ENCODE data around the gene HCRTR1.
A peak's percentile ranks its signal among the peaks of the same experiment; 100 is the strongest.

The HCRTR1 gene

GRCh38 chr1:31650161-31651088 lies 32.9 kb downstream of the HCRTR1 start:
- DNase-seq, result no peak

GRCh38 chr1:31651089-31651420 lies 33.6 kb downstream of the HCRTR1 start:
- no peak for DNase-seq

DNA sequence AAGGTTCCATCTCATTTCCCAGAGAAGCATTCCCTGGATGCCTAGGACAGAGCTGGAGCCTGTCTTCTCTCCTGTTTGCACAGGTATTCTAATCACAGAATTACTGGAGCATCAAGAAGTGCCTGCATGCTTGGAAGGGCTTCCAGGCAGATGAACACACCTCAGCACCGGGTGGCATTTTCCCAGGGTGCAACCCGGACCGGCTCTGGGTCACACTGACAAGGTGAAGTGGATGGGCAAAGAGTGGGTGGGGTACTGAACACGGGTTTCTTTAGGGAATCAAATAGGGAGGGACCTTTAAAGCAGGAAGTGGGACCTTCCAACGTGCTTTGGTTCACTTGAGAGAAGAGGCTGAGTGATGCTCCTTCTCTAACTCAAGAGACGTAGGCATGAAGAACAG lies 34.3 kb downstream of the HCRTR1 start:
- no peak for DNase-seq

DNA sequence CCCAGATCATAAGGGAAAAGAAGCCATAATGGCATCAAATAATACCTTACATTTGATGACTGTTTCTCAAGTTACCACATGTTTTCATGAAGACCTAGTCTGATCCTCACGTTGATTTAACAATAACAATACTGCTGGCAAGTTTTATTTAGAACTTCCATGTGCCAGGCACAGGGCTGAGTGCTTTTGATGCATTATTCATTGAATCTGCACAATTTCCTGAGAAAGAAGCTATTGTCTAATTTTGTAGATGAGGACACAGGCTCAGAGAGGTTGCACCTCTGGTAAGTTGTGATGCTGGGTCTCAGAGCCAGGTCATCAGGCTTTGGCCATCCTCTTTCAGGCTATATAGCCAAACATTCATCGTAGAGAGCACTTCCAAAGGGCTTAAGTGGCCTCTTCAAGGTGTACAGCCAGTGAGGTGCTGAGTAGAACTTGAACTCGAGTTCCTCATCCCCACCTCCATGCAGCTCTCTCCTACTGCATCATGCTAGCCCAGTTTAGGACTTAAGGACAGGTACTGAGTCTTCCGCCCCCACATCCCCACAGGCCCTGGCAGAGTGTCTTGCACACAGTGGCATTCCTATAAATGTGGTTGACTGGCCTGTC lies 35.5 kb downstream of the HCRTR1 start:
- no peak for DNase-seq

DNA sequence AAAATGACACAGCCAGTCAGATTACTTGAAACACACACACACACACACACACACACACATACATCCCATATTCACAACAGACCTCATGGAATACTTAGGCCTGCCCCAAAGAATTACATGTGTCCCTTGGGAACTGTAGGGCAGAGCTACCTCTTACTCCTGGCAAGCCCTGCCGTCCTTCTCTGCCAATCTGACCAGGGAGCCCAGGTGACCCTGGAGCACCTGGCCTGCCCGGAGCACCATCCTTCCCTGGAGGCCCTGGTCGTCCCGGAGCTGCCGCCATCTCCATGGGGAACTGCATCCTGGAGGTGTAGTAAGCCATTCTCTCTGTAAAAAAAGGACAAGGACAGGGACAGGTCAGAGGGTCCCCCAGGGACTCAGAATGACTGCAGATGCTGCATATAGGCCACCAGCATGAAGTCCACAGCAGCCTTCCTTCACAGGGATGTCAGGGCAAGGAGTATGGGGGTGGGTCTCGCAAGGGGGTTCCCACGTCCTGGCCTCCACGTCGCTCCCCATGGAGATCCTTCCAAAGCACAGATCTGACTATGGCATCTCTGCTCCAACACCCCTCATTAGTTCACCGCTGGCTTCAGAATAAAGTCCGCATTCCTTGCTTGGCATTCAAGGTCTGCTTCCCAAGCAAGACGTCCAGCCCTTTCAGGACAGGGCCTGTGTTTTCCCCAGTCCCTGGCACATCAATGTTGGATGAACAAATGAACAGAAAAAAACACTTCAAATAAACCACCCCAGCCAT lies 36.4 kb downstream of the HCRTR1 start:
- DNase-seq, result no peak

GRCh38 chr1:31654474-31654776 lies 36.9 kb downstream of the HCRTR1 start:
- no peak for DNase-seq

DNA sequence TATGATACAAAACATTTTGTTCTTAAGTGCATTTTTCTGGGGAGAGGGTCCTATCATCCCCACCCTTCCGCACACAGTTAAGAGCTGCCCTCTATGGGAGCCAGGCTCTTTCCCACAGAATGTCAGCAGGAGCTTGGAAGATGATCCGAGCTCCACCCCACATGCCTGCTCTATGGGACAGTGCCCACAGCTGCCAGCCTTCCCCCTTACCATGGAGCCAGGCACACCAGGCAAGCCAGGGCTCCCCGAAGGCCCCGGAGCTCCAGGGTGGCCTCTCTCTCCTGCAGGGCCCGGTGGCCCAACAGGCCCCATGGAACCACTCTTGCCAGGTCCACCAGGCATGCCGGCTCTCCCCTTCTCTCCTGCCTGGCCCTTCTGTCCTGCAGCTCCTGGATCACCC lies 37.6 kb downstream of the HCRTR1 start:
- DNase-seq, result no peak

DNA sequence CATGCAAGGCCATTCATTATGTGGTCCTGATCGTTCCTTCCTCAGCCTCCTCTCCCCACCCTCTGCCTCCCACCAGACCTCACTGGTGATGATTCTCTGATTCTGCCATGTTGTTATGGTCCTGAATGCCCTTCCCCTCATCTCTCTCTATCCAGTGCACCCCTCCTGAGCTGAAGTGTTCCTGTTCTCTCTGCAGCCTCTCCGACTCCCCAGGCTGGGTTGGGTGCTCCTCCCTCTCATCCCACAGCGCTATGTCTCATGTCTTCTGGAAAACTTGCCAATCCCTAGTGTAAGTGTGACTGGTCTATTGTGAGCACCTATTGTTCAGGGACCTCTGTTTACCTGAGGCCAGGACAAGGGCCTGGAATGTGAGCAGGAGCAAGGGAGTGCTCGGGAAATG lies 38.3 kb downstream of the HCRTR1 start:
- no peak for DNase-seq

- no peak for DNase-seq
Measured at GRCh38 chr1:31657020-31657804, 39.7 kb downstream of the HCRTR1 start.

DNA sequence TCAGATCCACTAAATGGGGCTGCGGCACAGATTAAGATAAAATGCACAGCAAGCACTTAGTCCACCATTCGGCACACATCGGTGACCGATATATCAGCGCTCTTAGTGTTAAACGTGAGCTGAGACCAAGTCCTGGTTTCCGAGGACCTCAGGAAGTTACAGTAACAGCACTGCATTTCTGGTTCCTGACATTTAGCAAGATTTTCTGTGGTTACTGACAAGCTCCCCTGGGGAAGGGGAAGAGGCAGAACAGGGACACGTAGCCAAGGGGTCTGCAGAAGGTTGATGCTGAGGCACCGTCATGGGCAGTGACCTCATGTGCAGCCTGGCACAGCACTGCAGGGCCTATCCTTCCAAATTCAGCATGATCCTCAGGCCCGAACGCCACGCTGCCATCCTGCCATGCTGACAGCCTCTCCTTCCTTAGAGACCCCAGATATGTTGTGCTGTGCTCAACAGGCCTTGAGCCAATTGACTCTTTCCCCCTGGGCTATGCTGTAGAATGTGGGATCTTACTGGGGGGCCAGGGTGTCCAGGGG lies 40.6 kb downstream of the HCRTR1 start:
- no peak for DNase-seq

DNA sequence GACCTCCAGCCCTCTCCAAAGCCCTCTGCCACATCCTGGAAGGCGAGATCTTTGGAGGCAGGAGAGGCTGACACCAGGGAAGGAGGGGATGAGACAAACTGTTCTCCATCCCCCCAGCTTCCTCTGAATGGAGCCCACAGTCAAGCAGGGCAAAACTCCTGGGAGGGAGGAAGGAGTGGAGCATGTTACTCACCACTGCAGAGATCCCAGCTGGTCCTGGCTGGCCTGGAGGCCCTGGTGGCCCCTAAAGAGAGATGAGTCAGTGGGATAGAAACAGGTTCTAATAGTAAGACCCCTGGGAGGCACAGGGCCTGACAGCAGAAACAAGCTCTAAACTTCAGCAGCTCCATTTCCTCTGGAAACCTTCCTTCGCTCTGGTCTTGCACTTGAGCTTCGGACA lies 41.2 kb downstream of the HCRTR1 start:
- DNase-seq, result no peak

- DNase-seq, result no peak
Measured at GRCh38 chr1:31659889-31660288, 42.4 kb downstream of the HCRTR1 start.

- no peak for DNase-seq
Measured at GRCh38 chr1:31660871-31661455, 43.5 kb downstream of the HCRTR1 start.

- DNase-seq, result no peak
Measured at GRCh38 chr1:31661856-31662255, 44.4 kb downstream of the HCRTR1 start.

DNA sequence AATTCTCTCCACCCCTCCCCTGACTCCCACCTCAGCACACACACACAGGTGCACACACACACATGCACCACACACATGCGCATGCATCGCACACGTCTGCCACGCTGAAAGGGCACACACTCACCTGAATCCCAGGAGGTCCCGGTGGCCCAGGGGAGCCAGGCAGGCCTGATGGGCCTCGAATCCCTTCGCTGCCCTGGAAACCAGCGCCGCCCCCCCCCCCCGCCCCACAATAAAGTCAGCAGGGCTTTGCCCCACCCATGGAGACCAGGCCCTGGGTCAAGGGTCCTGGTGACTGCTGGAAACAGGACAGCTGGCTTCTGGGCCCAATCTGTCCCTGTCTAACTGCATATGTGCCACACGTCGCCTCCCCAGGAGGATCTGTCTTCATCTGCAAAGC lies 45.0 kb downstream of the HCRTR1 start:
- no peak for DNase-seq

DNA sequence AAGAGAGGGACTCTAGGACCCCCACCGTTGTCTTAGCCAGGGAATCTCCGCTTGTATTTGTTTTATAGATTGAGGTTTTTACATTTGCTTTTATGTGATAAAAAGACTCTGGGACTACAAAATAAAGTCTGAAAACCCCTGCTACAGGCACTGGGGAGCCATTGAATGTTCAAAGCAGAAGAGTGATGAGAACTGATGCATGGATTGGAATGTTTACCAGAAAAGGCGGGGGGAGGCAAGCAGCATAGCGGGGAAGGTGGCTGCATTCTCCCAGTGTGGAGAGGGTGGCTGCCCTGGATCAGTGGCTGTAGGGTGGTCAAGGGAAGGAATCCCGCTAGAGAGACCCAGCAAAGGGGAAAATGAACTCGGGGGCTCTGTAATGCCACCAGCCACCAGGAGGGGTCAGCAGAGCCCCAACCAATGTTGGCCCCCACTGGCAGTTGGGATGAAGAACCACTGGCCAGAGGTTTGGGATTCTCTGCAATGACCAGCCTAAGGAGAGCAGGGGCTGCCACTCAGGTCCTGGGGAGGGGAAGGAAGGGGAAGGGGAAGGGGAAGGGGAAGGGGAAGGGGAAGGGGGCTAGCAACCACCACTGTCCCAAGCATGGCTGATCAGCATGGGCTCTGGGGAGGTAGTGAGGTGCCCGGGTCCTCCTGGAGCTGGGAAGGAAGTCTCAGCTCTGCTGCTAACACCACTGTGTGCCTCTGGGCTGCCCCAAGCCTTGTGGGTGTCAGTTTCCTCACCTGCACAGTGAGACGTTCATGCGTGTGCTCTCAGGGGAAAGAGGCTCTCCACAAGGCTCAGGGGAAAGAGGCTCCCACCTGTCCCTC lies 46.3 kb downstream of the HCRTR1 start:
- peak; percentile 33 for DNase-seq

DNA sequence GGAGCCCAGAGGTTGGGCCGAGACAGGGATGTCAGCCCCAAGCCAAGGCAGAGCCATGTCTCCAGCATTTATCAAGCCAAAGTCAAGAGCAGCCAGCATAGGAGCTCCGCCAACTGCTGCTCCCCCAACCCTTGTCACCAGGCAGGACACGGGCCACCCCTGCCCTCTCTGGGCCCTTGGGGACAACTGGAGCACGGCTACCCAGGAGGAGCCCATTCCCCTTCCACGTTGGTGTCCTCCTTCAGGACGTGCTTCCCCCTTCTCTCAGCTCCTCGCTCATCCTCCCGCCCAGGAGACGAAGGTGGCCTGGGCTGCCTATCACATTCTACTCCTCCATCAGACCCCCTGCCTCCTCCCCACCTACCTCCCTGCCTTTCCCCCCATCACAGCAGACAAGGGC lies 47.0 kb downstream of the HCRTR1 start:
- no peak for DNase-seq

DNA sequence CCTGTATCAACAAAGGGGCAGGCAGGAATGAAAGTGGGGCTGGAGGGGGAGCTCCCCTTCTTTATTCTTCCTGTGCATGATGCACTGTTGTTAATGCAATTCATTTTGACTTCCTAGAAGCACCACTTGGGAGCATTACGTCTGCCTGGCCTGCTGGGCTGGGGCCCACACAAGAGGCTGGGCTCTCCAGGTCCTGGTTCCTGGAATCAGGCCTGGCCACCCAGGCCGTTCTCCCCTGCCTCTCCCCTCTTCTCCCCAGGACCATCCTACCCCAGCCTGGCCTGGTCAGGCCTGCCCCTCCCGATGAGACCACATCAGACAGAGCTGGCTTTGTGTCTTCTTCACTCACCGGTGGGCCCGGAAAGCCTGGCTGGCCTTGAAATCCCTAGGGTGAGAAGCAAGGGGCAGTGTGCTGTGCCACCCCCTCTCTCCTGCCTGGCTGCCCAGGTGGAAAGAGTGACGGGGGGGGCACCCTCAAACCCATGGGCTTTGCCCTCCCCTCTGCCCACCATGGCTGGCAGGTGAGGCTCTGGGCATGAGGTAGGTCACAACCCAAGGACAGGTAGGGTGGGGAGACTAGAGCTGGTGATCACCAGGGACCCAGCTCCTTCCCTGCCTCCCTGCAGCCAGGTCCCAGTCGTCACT lies 47.9 kb downstream of the HCRTR1 start:
- no peak for DNase-seq

GRCh38 chr1:31666263-31666963 lies 48.9 kb downstream of the HCRTR1 start:
- DNase-seq, result no peak

DNA sequence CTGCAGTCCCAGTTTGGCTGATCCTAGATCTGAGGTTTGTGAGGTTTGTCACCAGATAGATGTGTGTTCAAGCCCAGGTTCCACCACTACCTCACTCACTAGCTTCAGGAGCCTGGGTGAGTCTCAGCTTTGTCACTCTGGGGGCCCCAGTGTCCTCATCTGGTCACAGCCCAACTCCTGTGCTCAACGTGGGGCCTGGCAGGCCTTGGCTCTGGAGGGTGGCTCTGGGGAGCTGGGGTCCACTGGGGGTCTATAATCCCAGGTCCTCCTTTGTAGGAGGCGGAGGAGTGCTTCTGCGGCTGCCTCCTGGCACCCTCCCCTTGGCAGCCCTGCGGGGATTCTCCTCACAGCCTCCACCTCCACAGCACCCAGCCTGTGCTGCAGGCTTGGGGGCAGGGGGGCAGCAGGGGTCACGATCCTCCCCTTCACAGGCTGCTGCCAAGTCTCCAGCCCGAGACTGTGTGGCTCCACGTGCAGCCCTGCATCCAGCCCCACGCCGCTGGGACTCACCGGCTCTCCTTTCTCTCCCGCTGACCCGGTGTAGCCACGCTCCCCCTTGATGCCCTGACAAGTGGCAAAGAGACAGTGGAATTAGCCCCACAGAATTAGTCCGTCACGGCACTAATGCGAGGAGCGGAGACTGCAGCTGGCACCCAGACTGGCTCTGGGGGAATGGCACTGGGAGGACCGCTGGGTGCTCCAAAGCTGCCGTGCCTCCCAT lies 49.7 kb downstream of the HCRTR1 start:
- no peak for DNase-seq
